Activated CD8-positive, alpha-beta memory T cell treated with anti-CD3 and anti-CD28 coated beads, Interleukin-2, amount 10 ng/mL, durations not matched to agents 7 days and 5 days (primary cell): Measurements from ENCODE around the gene GPR183. TPM values are rescaled to one million over a fixed set of nuclear protein-coding genes. Genes with fewer than 3 reads are reported as not detected.
A peak's percentile ranks its signal among the peaks of the same experiment; 100 is the strongest.

Experiments
- ATAC-seq: fragments of 150-1000 bp; cut with Tn5 transposase; one replicate; pipeline ENCODE4 v1.10.0; 2021; ENCODE audit warnings: moderate library complexity
- CTCF ChIA-PET: fragments of 350-600 bp; sonication (Branson Sonifier 250); formaldehyde crosslinking; loops from one replicate; lab custom pipeline; 2021; ENCODE audit warnings: antibody characterized with exemption; lab: Charles Lee
- DNase-seq: peaks from one replicate; pipeline ENCODE4 v3.0.0-alpha.2; 2020
- H3K27ac Mint-ChIP-seq: one replicate; pipeline ENCODE4 v1.8.0; 2021; ENCODE audit warnings: mild to moderate bottlenecking, mixed read lengths
- H3K27me3 Mint-ChIP-seq: one replicate; pipeline ENCODE4 v1.8.0; 2021; ENCODE audit warnings: mixed read lengths
- H3K36me3 Mint-ChIP-seq: one replicate; pipeline ENCODE4 v1.8.0; 2021; ENCODE audit warnings: mild to moderate bottlenecking, mixed read lengths
- H3K4me1 Mint-ChIP-seq: one replicate; pipeline ENCODE4 v1.8.0; 2021; ENCODE audit warnings: mixed read lengths
- H3K4me3 Mint-ChIP-seq: one replicate; pipeline ENCODE4 v1.8.0; 2021; ENCODE audit warnings: mild to moderate bottlenecking, moderate library complexity, mixed read lengths
- H3K9me3 Mint-ChIP-seq: one replicate; pipeline ENCODE4 v1.8.0; 2022; ENCODE audit warnings: low read depth, mixed read lengths
- total RNA-seq, 2 experiments: library from RNA; stranded (reverse); gene quantifications; one replicate each; pipeline ENCODE4 v1.2.3, GENCODE V29; 2021

The GPR183 gene
- total RNA-seq, 2 experiments from 2014 or later: 15.3 to 19.5 TPM

DNA sequence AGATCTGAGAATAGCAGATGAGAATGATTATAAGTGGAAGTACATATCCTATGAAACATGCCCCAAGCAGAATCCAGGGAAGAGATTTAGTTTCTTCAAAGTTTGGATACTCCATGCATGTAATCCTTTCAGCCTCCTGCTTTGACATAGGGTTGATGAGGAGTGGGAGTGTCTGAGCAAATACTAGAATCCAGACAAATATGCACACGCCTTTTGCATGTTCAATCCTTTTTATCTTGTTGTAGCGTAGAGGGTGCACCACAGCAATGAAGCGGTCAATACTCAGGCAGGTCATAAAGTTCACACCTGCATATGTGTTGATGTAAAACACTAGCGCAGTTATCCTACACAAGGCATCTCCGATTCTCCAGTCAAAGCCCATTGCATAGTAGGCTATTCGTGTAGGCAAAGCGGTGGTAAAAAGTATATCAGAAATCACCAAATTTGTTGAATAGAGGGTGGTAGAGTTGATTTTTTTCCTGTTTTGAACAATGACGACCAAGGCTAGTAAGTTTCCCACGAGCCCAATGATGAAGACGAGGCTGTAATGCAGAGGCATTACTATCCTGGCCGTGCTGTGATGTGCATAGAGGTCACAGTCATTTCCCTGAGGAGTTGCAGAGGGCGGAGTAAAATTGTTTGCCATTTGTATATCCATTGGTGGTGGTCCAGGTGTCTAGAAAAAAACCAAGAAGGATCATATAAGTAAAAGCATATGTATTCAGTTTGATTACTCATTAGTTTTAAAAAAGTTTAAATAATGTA, 11.5 kb downstream of the GPR183 start:
- H3K4me1 Mint-ChIP-seq: peaks cover 77% of the 10 kb centered on the region
- H3K9me3 Mint-ChIP-seq: no peaks in the 10 kb centered on the region
- no peak for ATAC-seq
- peak overlapping the region; percentile 3 for H3K4me3 Mint-ChIP-seq
- no peaks in the 10 kb centered on the region for H3K27me3 Mint-ChIP-seq
- CTCF ChIA-PET: interaction anchor here (1.0 to 1.8 kb wide), 5 partner anchors 10 to 142 kb away, joined by 3 to 9 read pairs (median 4); no protein-coding TSS in a partner anchor
- H3K36me3 Mint-ChIP-seq: peaks cover 51% of the 10 kb centered on the region
- no peak for DNase-seq
- peak overlapping the region; percentile 72 for H3K27ac Mint-ChIP-seq

DNA sequence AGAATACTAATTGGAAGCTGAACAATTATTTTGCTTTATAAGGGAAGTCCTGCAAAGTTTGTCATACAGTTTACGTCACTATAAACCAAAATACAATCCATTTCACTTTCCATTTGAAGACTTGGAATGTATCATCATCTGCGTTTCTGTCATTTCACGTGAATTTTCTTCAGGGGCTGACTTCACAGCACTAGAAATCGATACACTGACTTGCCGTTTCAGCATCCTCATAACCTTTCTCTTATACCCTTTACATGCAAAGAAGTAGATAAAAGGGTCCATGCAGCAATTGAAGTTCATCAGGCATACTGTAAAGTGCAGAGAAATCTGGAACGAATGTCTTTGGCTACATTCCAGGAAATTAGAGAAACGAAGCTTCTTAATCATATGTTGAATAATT, 12.2 kb downstream of the GPR183 start:
- Mint-ChIP-seq H3K4me3 (peak overlapping the region; percentile 21), H3K36me3 (peaks cover 54% of the 10 kb centered on the region)

DNA sequence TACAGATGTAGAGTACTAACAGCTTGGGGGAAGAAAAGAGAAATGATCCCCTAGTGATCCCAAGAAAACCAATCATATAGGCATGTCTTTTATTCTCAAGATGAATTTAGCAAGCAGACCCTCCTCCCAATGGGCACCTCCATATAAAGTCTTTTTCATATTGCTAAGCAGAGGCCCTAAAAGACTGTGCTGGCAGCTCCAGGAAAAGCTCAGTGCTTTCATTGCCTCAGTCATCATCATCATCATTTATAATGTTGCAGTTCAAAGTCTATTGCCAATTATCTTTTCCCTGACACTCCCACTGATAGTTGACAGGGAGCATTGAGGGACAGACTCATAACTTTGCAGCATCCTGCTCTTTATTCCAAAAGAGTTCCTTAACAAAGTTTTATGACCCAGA, 13.0 kb downstream of the GPR183 start:
- peaks cover 77% of the 10 kb centered on the region for H3K4me1 Mint-ChIP-seq
- H3K27ac Mint-ChIP-seq: no peak overlapping the region
- ATAC-seq (no peak), DNase-seq (no peak)
- no peaks in the 10 kb centered on the region for H3K9me3 Mint-ChIP-seq
- CTCF ChIA-PET: interaction anchor here (1.0 to 2.5 kb wide), 4 partner anchors 12 to 142 kb away, joined by 3 to 8 read pairs (median 5); no protein-coding TSS in a partner anchor
- H3K27me3 Mint-ChIP-seq: no peaks in the 10 kb centered on the region
- peaks cover 59% of the 10 kb centered on the region for H3K36me3 Mint-ChIP-seq
- H3K4me3 Mint-ChIP-seq: no peak overlapping the region

More for the DNA sequence above, 12.2 kb downstream of the GPR183 start:
- DNase-seq (no peak), ATAC-seq (no peak)
- CTCF ChIA-PET: interaction anchor here (1.0 to 1.8 kb wide), 3 partner anchors 11 to 141 kb away, joined by 3 to 5 read pairs (median 5); no protein-coding TSS in a partner anchor
- Mint-ChIP-seq H3K4me1 (peaks cover 75% of the 10 kb centered on the region), H3K27me3 (no peaks in the 10 kb centered on the region), H3K27ac (peak overlapping the region; percentile 72), H3K9me3 (no peaks in the 10 kb centered on the region)

DNA sequence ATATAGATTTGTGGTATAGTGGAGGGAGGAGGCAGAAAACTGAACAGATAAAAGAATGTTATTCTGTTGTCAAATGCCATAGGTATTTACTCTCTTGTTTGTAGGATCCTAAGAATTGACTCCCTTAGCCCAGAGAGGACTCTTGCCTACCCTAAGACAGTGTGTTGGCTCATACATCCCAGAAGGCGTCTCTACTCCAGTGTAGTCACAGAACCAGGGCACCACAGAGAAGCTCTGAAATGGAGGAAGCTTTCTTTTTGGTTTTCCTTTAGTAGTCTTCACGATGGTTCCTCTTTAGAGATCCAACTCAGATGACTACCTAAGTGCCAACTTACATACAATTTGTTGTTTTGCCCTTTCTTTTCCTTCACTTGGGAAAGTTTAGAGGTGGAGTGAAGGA, 14.0 kb downstream of the GPR183 start:
- Mint-ChIP-seq H3K4me1 (peaks cover 80% of the 10 kb centered on the region), H3K9me3 (no peaks in the 10 kb centered on the region), H3K27me3 (no peaks in the 10 kb centered on the region), H3K27ac (no peak overlapping the region), H3K36me3 (peaks cover 63% of the 10 kb centered on the region), H3K4me3 (no peak overlapping the region)
- DNase-seq (no peak), ATAC-seq (no peak)
- CTCF ChIA-PET: interaction anchor here (0.9 to 2.5 kb wide), 5 partner anchors 11 to 117 kb away, joined by 4 to 8 read pairs (median 4); no protein-coding TSS in a partner anchor

- peak; percentile 27 for ATAC-seq
- H3K4me3 Mint-ChIP-seq: no peak overlapping the region
Measured at GRCh38 chr13:99290894-99291293, 16.3 kb downstream of the GPR183 start.

GRCh38 chr13:99289674-99290337, 17.4 kb downstream of the GPR183 start:
- no peaks in the 10 kb centered on the region for H3K9me3 Mint-ChIP-seq
- no peak overlapping the region for H3K4me3 Mint-ChIP-seq
- peaks cover 46% of the 10 kb centered on the region for H3K36me3 Mint-ChIP-seq
- H3K27me3 Mint-ChIP-seq: no peaks in the 10 kb centered on the region
- peaks cover 75% of the 10 kb centered on the region for H3K4me1 Mint-ChIP-seq
- peak overlapping the region; percentile 80 for H3K27ac Mint-ChIP-seq
- DNase-seq (peak; percentile 82), ATAC-seq (peak; percentile 75)
- CTCF ChIA-PET: interaction anchor here (1.1 kb wide), 1 partner anchor 10 kb away, joined by 3 read pairs; no protein-coding TSS in a partner anchor

More at GRCh38 chr13:99290894-99291293, 16.3 kb downstream of the GPR183 start:
- CTCF ChIA-PET: interaction anchor here (1.0 to 1.1 kb wide), 4 partner anchors 9 to 146 kb away, joined by 3 read pairs; no protein-coding TSS in a partner anchor
- H3K27ac Mint-ChIP-seq: peak overlapping the region; percentile 80
- no peaks in the 10 kb centered on the region for H3K9me3 Mint-ChIP-seq
- DNase-seq: peak; percentile 63
- H3K27me3 Mint-ChIP-seq: no peaks in the 10 kb centered on the region
- H3K4me1 Mint-ChIP-seq: peaks cover 78% of the 10 kb centered on the region
- H3K36me3 Mint-ChIP-seq: peaks cover 56% of the 10 kb centered on the region

DNA sequence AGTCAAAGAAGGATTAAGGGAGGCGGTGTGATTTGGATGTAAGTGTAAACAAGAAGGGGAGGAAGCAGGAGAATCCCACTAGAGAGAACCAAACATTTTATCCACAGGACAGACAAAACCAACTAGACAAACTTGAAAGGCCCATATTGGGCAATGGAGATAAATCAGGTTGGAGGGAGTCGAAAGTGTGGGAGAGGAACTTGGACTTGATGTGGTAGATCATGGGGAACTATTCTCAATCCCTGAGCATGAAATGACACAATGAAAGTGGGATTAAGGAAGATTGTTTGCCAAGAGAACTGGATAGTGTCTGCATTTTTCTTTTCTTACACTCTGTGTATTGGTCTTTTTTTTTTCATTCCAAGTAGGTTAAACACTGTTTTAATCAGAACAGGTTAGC, 17.9 kb downstream of the GPR183 start:
- Mint-ChIP-seq H3K27me3 (no peaks in the 10 kb centered on the region), H3K9me3 (no peaks in the 10 kb centered on the region), H3K4me3 (no peak overlapping the region), H3K36me3 (peaks cover 44% of the 10 kb centered on the region), H3K27ac (peak overlapping the region; percentile 80), H3K4me1 (peaks cover 77% of the 10 kb centered on the region)
- DNase-seq: no peak
- no peak for ATAC-seq
- CTCF ChIA-PET: interaction anchor here (1.1 to 2.0 kb wide), 5 partner anchors 10 to 145 kb away, joined by 3 to 8 read pairs (median 4); partner anchors contain the start of gene GPR183

- peaks cover 33% of the 10 kb centered on the region for H3K36me3 Mint-ChIP-seq
- ATAC-seq (peak; percentile 73), DNase-seq (peak; percentile 83)
- CTCF ChIA-PET: interaction anchor here (0.9 to 2.0 kb wide), 8 partner anchors 9 to 149 kb away, joined by 3 to 8 read pairs (median 4); partner anchors contain the start of gene GPR183
- peak overlapping the region; percentile 38 for H3K4me3 Mint-ChIP-seq
- no peaks in the 10 kb centered on the region for H3K9me3 Mint-ChIP-seq
- peaks cover 73% of the 10 kb centered on the region for H3K4me1 Mint-ChIP-seq
- H3K27ac Mint-ChIP-seq: peak overlapping the region; percentile 80
- no peaks in the 10 kb centered on the region for H3K27me3 Mint-ChIP-seq
Measured at GRCh38 chr13:99288089-99288488, 19.1 kb downstream of the GPR183 start.

DNA sequence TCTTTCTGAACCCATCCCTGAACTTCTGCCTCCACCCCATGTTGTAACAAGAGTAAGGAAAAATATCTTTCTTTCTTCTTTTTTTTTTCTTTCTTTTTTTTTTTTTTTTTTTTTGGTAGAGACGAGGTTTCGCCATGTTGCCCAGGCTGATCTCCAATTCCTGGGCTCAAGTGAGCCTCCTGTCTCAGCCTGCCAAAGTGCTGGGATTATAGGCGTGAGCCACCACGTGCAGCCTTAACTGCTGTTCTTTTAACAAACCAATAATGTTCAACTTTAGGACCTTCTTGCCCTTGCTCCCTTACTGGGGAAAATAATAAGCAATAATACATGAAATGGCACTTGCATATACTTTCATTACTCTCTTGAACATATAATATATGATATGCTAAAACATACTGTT, 19.6 kb downstream of the GPR183 start:
- Mint-ChIP-seq H3K4me1 (peaks cover 76% of the 10 kb centered on the region), H3K27ac (peak overlapping the region; percentile 80), H3K36me3 (peaks cover 31% of the 10 kb centered on the region), H3K27me3 (no peaks in the 10 kb centered on the region), H3K4me3 (no peak overlapping the region), H3K9me3 (no peaks in the 10 kb centered on the region)
- CTCF ChIA-PET: interaction anchor here (0.8 to 2.0 kb wide), 6 partner anchors 9 to 150 kb away, joined by 3 to 8 read pairs (median 4); no protein-coding TSS in a partner anchor
- ATAC-seq: no peak
- no peak for DNase-seq

- CTCF ChIA-PET: interaction anchor here (0.8 to 2.5 kb wide), 10 partner anchors 10 to 150 kb away, joined by 3 to 8 read pairs (median 4); partner anchors contain the start of gene GPR183
- no peak overlapping the region for H3K4me3 Mint-ChIP-seq
- no peak overlapping the region for H3K27ac Mint-ChIP-seq
- ATAC-seq (no peak), DNase-seq (no peak)
- H3K4me1 Mint-ChIP-seq: peaks cover 84% of the 10 kb centered on the region
- H3K36me3 Mint-ChIP-seq: peaks cover 29% of the 10 kb centered on the region
- H3K27me3 Mint-ChIP-seq: no peaks in the 10 kb centered on the region
- H3K9me3 Mint-ChIP-seq: no peaks in the 10 kb centered on the region
Measured at GRCh38 chr13:99285432-99286182, 21.6 kb downstream of the GPR183 start.

GRCh38 chr13:99282264-99283231, 24.7 kb downstream of the GPR183 start:
- ATAC-seq (peak; percentile 22), DNase-seq (no peak)
- H3K36me3 Mint-ChIP-seq: peaks cover 31% of the 10 kb centered on the region
- peaks cover 85% of the 10 kb centered on the region for H3K4me1 Mint-ChIP-seq
- H3K9me3 Mint-ChIP-seq: no peaks in the 10 kb centered on the region
- H3K27ac Mint-ChIP-seq: peak overlapping the region; percentile 82
- CTCF ChIA-PET: interaction anchor here (0.6 to 3.6 kb wide), 6 partner anchors 9 to 223 kb away, joined by 3 to 13 read pairs (median 4); no protein-coding TSS in a partner anchor
- H3K27me3 Mint-ChIP-seq: no peaks in the 10 kb centered on the region
- no peak overlapping the region for H3K4me3 Mint-ChIP-seq
